ENCODE results near the gene TRHDE.
"Not testable (repeated sequence)": the region's sequence is repeated elsewhere in the genome, so short reads cannot be mapped to it uniquely, and the experiment has no call there.

TRHDE gene

GRCh38 chr12:72699362-72699761 is 427.2 kb downstream of the TRHDE start:
- no peak for DNase-seq (ENCODE audit: extremely low read depth in 1 of 2, low read depth in 1 of 2)

GRCh38 chr12:72712025-72712424 is 439.9 kb downstream of the TRHDE start:
- not testable (repeated sequence) for DNase-seq (ENCODE audit: extremely low read depth in 1 of 2, low read depth in 1 of 2)

GRCh38 chr12:72716221-72716620 is 444.1 kb downstream of the TRHDE start:
- DNase-seq (ENCODE audit: extremely low read depth in 1 of 2, low read depth in 1 of 2): no peak

- DNase-seq (ENCODE audit: extremely low read depth in 1 of 2, low read depth in 1 of 2): no peak
Observed at GRCh38 chr12:72717036-72717435, 444.9 kb downstream of the TRHDE start.

Data from stimulated activated CD8-positive, alpha-beta memory T cell treated with anti-CD3 and anti-CD28 coated beads, Interleukin-7, amount 100 ng/mL, for 48 hours (primary cell).